Adrenal gland (tissue), 12 donors: Measurements from ENCODE around the gene MYMX. TPM values are rescaled to one million over a fixed set of nuclear protein-coding genes. Genes with fewer than 3 reads are reported as not detected.
A peak's percentile ranks its signal among the peaks of the same experiment; 100 is the strongest.

Experiments
- DNase-seq, 7 donors: peaks; one replicate each; pipeline ENCODE4 v3.0.0-alpha.2; 2019 to 2020
- H3K27ac ChIP-seq, 5 donors: fragments of 200-600 bp; sonication (generic) in 4 of 5; 1 replicate in 3 of 5; 2 replicates in 2 of 5; pipeline versions ENCODE4 v1.5.1 to v1.8.0; 2016 to 2020; ENCODE audit warnings: mild to moderate bottlenecking in 1 of 5
- H3K27me3 ChIP-seq: fragments of 200-600 bp; 2 replicates; pipeline ENCODE4 v1.8.0; 2021
- H3K36me3 ChIP-seq, 2 donors: fragments of 200-600 bp; replicated peaks in 1 of 2; 1 replicate in 1 of 2; 2 replicates in 1 of 2; pipeline versions ENCODE4 v1.5.1 to v1.8.0; 2018 to 2022
- H3K4me1 ChIP-seq, 2 donors: fragments of 200-600 bp; replicated peaks in 1 of 2; 1 replicate in 1 of 2; 2 replicates in 1 of 2; pipeline versions ENCODE4 v1.5.1 to v1.8.0; 2018 to 2021
- H3K4me3 ChIP-seq, 4 donors: fragments of 200-600 bp; sonication (generic) in 3 of 4; one replicate each; pipeline ENCODE4 v1.5.1; 2016 to 2018
- H3K9me3 ChIP-seq, 3 donors: fragments of 200-600 bp; sonication (generic) in 1 of 3; replicated peaks in 1 of 3; 1 replicate in 2 of 3; 2 replicates in 1 of 3; pipeline versions ENCODE4 v1.5.1 to v1.8.0; 2016 to 2021
- POLR2A ChIP-seq, 2 donors: fragments of 450-650 bp; IDR thresholded peaks; one replicate each; pipeline ENCODE4 v1.6.1; 2017; ENCODE audit warnings: antibody characterized with exemption in 2 of 2, mild to moderate bottlenecking in 2 of 2, moderate library complexity in 1 of 2
- WGBS, 4 donors: extraction: QIAGEN DNeasy Blood & Tissue Kit in 2 of 4; methylation state at CpG; one replicate each; pipeline versions ENCODE4 v1.1.5 to v1.1.7; 2013 to 2017; 5-methylcytosine and 5-hydroxymethylcytosine counted together
- intact Hi-C, 2 donors: fragments of 100-400 bp; cut with DNase I; formaldehyde crosslinking; loops; one replicate each; pipeline versions ENCODE4 v1.14.1 to v1.15.0; 2022 to 2023
- polyA plus RNA-seq, 3 donors: library from polyadenylated mRNA; stranded (reverse); fragments of 200-250 nt in 2 of 3; fragments of 350-450 nt in 1 of 3; fragmentation: Illumina TruSeq in 1 of 3; extraction: RNeasy Lipid Tissue Mini Kit (QIAGEN cat#74804) in 1 of 3; gene quantifications; one replicate each; pipeline ENCODE4 v1.2.3, GENCODE V29; 2013 to 2014
- total RNA-seq, 9 donors: library from RNA; depleted of rRNA in 4 of 9; stranded (reverse); fragments of >200 nt in 4 of 9; fragments of 120-200 nt in 1 of 9; fragmentation: NEBNext Ultra II Directional in 1 of 9; extraction: Animal tissue kit (Norgen Biotek cat#: 25700) in 1 of 9; gene quantifications; one replicate each; pipeline versions ENCODE4 v1.1.0 to v1.2.4, GENCODE V29; 2013 to 2023
- TF ChIP-seq, protein P1 (sequence below), 6 experiments: fragments of 450-650 bp in 4 of 6; fragments of 200-600 bp in 2 of 6; sonication (generic) in 1 of 6; IDR thresholded peaks; 1 replicate in 5 of 6; 2 replicates in 1 of 6; pipeline versions ENCODE4 v1.5.1 to v1.8.0; 2016 to 2021; ENCODE audit warnings: antibody characterized with exemption in 6 of 6, mild to moderate bottlenecking in 2 of 6, moderate library complexity in 1 of 6
- donor health status: healthy with polysubstance abuse.
- donor health status: Bipolar disorder and iron deficiency.
- donor health status: DM: yes; HTN: yes; CAD: no.
- donor health status: DM: no; HTN: no; CAD: no.
- donor health status: DM: no; HTN: no; CAD: no.
- donor health status: DM: yes; HTN: yes; CAD: no.

Gene MYMX
- total and polyA plus RNA-seq, 12 donors = 0.39 to 0.94 TPM; not detected in 10

DNA sequence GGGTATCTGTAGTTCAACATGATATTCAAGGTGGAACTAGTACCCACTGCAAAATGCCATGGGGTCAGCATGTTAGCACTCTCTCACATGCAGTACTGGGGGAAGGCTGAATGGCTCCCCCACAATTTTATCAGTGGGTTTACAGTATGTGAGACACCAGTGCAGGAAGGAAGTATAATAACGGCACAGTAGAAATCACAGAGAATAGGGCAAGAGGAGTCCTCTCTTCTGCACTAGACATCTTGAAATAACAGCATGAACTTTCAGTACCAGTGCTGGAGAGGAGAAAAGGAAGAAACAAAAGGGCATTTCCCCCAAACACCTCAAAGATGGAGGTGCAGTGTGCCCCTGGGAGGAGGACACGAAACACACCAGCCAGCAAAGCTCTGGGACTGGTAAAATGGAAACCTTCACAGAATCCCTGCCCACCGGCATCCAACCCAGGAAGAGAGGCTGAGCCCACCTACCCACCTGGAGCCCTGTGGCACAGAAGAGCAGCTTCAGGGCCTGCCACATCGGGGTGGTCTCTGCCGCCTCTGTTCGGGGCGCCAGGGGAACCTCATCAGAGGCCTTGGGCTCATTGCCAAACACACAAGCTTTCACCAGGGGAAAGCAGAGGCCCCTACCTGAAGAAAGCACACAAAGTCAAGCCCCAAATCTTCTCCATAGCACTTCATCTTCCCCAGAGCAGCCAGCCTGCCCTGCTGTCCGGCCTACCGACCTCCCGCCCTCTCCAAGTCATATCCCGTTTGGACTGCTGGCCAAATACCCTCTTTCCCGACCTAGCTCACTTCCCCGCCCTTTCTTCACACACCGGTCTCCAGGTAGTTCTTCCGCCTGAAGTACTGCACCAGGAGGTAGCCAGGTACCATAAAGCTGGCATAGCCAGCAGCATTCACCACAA is 39.4 kb downstream of the MYMX start:
- no peaks in the 10 kb centered on the region for H3K9me3 ChIP-seq
- peak overlapping the region in 4 of 5 donors; percentile 70 to 98 (median 88) for H3K27ac ChIP-seq
- H3K4me3 ChIP-seq = peak overlapping the region in 3 of 4 donors; percentile 4 to 100 (median 92)
- no peaks in the 10 kb centered on the region for H3K27me3 ChIP-seq
- DNase-seq = peak in 1 of 7 donors; percentile 27
- no peak for TF ChIP-seq POLR2A (IDR thresholded peaks at IDR 0.05)
- TF ChIP-seq, protein P1, sequence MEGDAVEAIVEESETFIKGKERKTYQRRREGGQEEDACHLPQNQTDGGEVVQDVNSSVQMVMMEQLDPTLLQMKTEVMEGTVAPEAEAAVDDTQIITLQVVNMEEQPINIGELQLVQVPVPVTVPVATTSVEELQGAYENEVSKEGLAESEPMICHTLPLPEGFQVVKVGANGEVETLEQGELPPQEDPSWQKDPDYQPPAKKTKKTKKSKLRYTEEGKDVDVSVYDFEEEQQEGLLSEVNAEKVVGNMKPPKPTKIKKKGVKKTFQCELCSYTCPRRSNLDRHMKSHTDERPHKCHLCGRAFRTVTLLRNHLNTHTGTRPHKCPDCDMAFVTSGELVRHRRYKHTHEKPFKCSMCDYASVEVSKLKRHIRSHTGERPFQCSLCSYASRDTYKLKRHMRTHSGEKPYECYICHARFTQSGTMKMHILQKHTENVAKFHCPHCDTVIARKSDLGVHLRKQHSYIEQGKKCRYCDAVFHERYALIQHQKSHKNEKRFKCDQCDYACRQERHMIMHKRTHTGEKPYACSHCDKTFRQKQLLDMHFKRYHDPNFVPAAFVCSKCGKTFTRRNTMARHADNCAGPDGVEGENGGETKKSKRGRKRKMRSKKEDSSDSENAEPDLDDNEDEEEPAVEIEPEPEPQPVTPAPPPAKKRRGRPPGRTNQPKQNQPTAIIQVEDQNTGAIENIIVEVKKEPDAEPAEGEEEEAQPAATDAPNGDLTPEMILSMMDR (IDR thresholded peaks at IDR 0.05) = no peak
- peaks cover 13 to 29% of the 10 kb centered on the region in 2 donors for H3K4me1 ChIP-seq
- intact Hi-C loops = no loop called here
- WGBS, 4 donors = 19 to 31% (median 21%) methylated on average over 11 to 15 of the region's 15 CpGs
- peaks cover 0 to 51% of the 10 kb centered on the region in 2 donors for H3K36me3 ChIP-seq

DNA sequence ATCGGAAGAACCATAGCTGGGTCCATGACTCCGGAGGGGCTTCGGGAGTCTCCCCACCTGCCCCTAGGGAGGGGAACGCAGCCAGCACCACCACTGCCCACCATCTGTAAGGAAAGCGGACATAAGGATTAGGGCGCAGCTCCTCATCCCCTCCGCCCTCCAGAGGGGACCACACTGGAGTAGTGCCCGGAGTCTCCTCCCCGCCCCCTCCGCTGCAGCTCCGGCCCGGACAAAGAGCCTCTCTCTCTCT is 40.0 kb downstream of the MYMX start:
- H3K36me3 ChIP-seq = peaks cover 0 to 45% of the 10 kb centered on the region in 2 donors
- intact Hi-C loops = no loop called here

DNA sequence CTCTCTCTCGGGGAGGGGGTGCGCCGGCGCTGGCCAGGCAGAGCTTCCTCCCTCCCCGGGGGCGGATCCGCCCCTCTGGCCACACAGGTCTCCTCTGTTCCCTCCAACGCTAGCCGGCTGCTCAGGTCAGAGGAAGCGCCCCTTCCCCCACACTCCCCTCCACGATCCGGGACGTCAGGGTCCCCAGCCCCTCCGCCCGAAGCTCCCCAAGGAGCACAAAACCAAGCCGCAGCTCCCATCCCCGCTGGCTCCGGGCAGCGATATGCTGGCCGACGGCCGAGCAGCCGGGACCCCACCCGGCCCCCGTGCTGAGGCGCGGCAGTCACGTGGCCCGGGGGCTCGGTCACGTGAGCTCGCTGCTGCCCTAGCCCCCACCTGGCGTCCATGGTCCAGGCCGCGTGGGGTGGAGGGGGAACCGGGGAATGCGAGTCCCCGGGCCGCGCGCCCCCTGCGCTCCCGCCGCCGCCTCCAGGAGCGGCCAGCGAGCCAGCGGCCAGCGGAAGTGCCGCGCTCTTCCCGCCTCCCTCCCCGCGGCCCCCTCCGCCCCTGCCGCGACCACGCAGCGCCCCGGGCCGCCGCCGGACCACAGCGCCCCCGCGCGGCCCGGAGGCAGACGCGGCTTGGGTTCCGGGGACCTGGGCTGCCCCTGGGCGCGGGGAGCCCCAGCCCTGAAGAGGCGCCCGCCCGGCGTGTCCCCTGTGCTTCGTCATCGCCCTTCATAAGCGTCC is 40.5 kb downstream of the MYMX start, which contains the start of gene SLC35B2:
SLC35B2 (minus strand) TSS at position 504 of the 728 bp plus-strand sequence; CDS start at position 386, 118 bp downstream.
- peak; percentile 72 to 84 (median 75) for DNase-seq
- Histone ChIP-seq H3K9me3 (no peaks in the 10 kb centered on the region), H3K4me1 (peaks cover 13 to 22% of the 10 kb centered on the region in 2 donors), H3K36me3 (peaks cover 0 to 40% of the 10 kb centered on the region in 2 donors), H3K27me3 (no peaks in the 10 kb centered on the region), H3K4me3 (peak within 1 kb of the TSS; percentile 66 to 100 (median 89)), H3K27ac (peak within 1 kb of the TSS; percentile 34 to 98 (median 85))
- intact Hi-C loops = no loop called here
- WGBS, 4 donors = 0 to 1% (median 0%) methylated on average over 5 to 80 of the region's 80 CpGs; no CpG with 5 or more reads in 1 of the 4 donors
- peak; percentile 59 to 76 for TF ChIP-seq POLR2A (IDR thresholded peaks at IDR 0.05)
- TF ChIP-seq, protein P1 (IDR thresholded peaks at IDR 0.05) = peak in 3 of 6 experiments; percentile 83 to 87 (median 86)

More for the DNA sequence above, 40.0 kb downstream of the MYMX start:
- Histone ChIP-seq H3K9me3 (no peaks in the 10 kb centered on the region), H3K27me3 (no peaks in the 10 kb centered on the region), H3K4me3 (peak overlapping the region; percentile 66 to 100 (median 89)), H3K27ac (peak overlapping the region in 4 of 5 donors; percentile 70 to 98 (median 88)), H3K4me1 (peaks cover 13 to 25% of the 10 kb centered on the region in 2 donors)
- DNase-seq = no peak
- WGBS, 4 donors = 0 to 7% (median 1%) methylated on average over 3 to 12 of the region's 12 CpGs; no CpG with 5 or more reads in 1 of the 4 donors
- TF ChIP-seq, protein P1 (IDR thresholded peaks at IDR 0.05) = no peak
- no peak for TF ChIP-seq POLR2A (IDR thresholded peaks at IDR 0.05)
